RWPE1 (cell line): ENCODE measurements around the gene EPHB1.

Experiments used
- CTCF ChIA-PET: fragments of 350-600 bp; sonication (Branson Sonifier 250); formaldehyde crosslinking; extraction: SDS; loops from one replicate; lab custom pipeline; 2021; lab: Yijun Ruan, JAX
- POLR2A ChIA-PET: fragments of 400-600 bp; formaldehyde crosslinking; extraction: SDS; loops from one replicate; lab custom pipeline; 2020; ENCODE audit warnings: antibody characterized with exemption; ENCODE audit not compliant: low non-redundant PET; lab: Yijun Ruan, JAX
- DNase-seq: peaks from one replicate; pipeline ENCODE4 v3.0.0; 2012; ENCODE audit warnings: low spot score
- H3K27ac ChIP-seq: fragments of 450-650 bp; 2 replicates; pipeline ENCODE4 v1.5.1; 2017
- CTCF ChIP-seq: fragments of 450-650 bp; conservative IDR thresholded peaks from 2 replicates; pipeline ENCODE4 v1.5.1; 2017; ENCODE audit warnings: low read depth, mild to moderate bottlenecking

The EPHB1 gene

GRCh38 chr3:134927599-134927998, 132.5 kb downstream of the EPHB1 start:
- no peak overlapping the region for H3K27ac ChIP-seq
- DNase-seq = no peak
- CTCF ChIA-PET = interaction anchor here (0.6 kb wide), 1 partner anchor 205 kb away, joined by 3 read pairs; no protein-coding TSS in a partner anchor
- POLR2A ChIA-PET = no interaction called here
- no peak for TF ChIP-seq CTCF

- H3K27ac ChIP-seq = no peak overlapping the region
- CTCF ChIA-PET = interaction anchor here (0.6 kb wide), 1 partner anchor 204 kb away, joined by 3 read pairs; no protein-coding TSS in a partner anchor
- POLR2A ChIA-PET = no interaction called here
- TF ChIP-seq CTCF = no peak
- no peak for DNase-seq
Measured at GRCh38 chr3:134928392-134928791, 133.3 kb downstream of the EPHB1 start.

GRCh38 chr3:134928819-134929218, 133.8 kb downstream of the EPHB1 start:
- POLR2A ChIA-PET = no interaction called here
- CTCF ChIA-PET = no interaction called here
- no peak for DNase-seq
- no peak overlapping the region for H3K27ac ChIP-seq
- no peak for TF ChIP-seq CTCF

GRCh38 chr3:134929976-134930375, 134.9 kb downstream of the EPHB1 start:
- ChIA-PET POLR2A (no interaction called here), CTCF (no interaction called here)
- TF ChIP-seq CTCF = no peak
- DNase-seq = no peak
- H3K27ac ChIP-seq = no peak overlapping the region

- no peak for TF ChIP-seq CTCF
- CTCF ChIA-PET = no interaction called here
- POLR2A ChIA-PET = no interaction called here
- no peak for DNase-seq
- no peak overlapping the region for H3K27ac ChIP-seq
Measured at GRCh38 chr3:134931045-134931785, 136.2 kb downstream of the EPHB1 start.

- TF ChIP-seq CTCF = no peak
- ChIA-PET POLR2A (no interaction called here), CTCF (no interaction called here)
- DNase-seq = no peak
- H3K27ac ChIP-seq = no peak overlapping the region
Measured at GRCh38 chr3:134932035-134932434, 137.0 kb downstream of the EPHB1 start.
